ENCODE measurements around the gene INAVA. TPM values are rescaled to one million over a fixed set of nuclear protein-coding genes. Genes with fewer than 3 reads are reported as not detected.

Gene INAVA
- total and polyA plus RNA-seq, 2 experiments from 2014 or later = not detected

- H3K27me3 ChIP-seq (replicated peaks; ENCODE audit: insufficient read depth) = peaks cover 65% of the 10 kb centered on the region
- peak overlapping the region; percentile 32 for H3K4me2 ChIP-seq (ENCODE audit: unreplicated experiment)
- peak; percentile 30 for DNase-seq
- H3K4me3 ChIP-seq = peak overlapping the region; percentile 45; the same call in 1 of the 2 replicates
- no peaks in the 10 kb centered on the region for H3K79me2 ChIP-seq (ENCODE audit: insufficient read depth)
- WGBS, 2 experiments (ENCODE audit: low coverage in 1 of 2, low lambda C conversion rate in 2 of 2, missing lambda C conversion rate in 2 of 2) = 10% methylated on average over 51 to 62 of the region's 66 CpGs
- no peaks in the 10 kb centered on the region for H3K9me2 ChIP-seq (ENCODE audit: insufficient read depth)
- no peaks in the 10 kb centered on the region for H3K4me1 ChIP-seq (ENCODE audit: insufficient read depth)
- H2AFZ ChIP-seq = peak overlapping the region; percentile 41
- TF ChIP-seq EZH2 (IDR thresholded peaks at IDR 0.05; ENCODE audit: insufficient read depth, poor library complexity, severe bottlenecking) (no peak), EZH2phosphoT487 (IDR thresholded peaks at IDR 0.05; ENCODE audit: insufficient read depth, low read depth) (no peak)
- no peak overlapping the region for H3K27ac ChIP-seq
- H3K9ac ChIP-seq = no peak overlapping the region
- H3F3A ChIP-seq (ENCODE audit: insufficient read depth) = no peaks in the 10 kb centered on the region
- no peaks in the 10 kb centered on the region for H3K36me3 ChIP-seq (ENCODE audit: low read depth)
- in situ Hi-C loops (cut with MboI) = no loop called here
- no peaks in the 10 kb centered on the region for H3K9me3 ChIP-seq (ENCODE audit: low read depth)
- no peaks in the 10 kb centered on the region for H4K20me1 ChIP-seq (ENCODE audit: insufficient read depth)
Observed at GRCh38 chr1:200873671-200874397, 20.9 kb upstream of the INAVA start.

GRCh38 chr1:200874694-200875093 lies 20.0 kb upstream of the INAVA start:
- H3K4me2 ChIP-seq (ENCODE audit: unreplicated experiment) = no peak overlapping the region
- no peaks in the 10 kb centered on the region for H3K36me3 ChIP-seq (ENCODE audit: low read depth)
- DNase-seq = no peak
- no peak for TF ChIP-seq EZH2 (IDR thresholded peaks at IDR 0.05; ENCODE audit: insufficient read depth, poor library complexity, severe bottlenecking)
- TF ChIP-seq EZH2phosphoT487 (IDR thresholded peaks at IDR 0.05; ENCODE audit: insufficient read depth, low read depth) = no peak
- no peaks in the 10 kb centered on the region for H3F3A ChIP-seq (ENCODE audit: insufficient read depth)
- no peaks in the 10 kb centered on the region for H3K9me2 ChIP-seq (ENCODE audit: insufficient read depth)
- H3K27ac ChIP-seq = no peak overlapping the region
- H3K9ac ChIP-seq = no peak overlapping the region
- no peaks in the 10 kb centered on the region for H3K4me1 ChIP-seq (ENCODE audit: insufficient read depth)
- no peaks in the 10 kb centered on the region for H3K9me3 ChIP-seq (ENCODE audit: low read depth)
- 72 to 76% methylated on average over 6 of the region's 6 CpGs for WGBS, 2 experiments (ENCODE audit: low coverage in 1 of 2, low lambda C conversion rate in 2 of 2, missing lambda C conversion rate in 2 of 2)
- peaks cover 66% of the 10 kb centered on the region for H3K27me3 ChIP-seq (replicated peaks; ENCODE audit: insufficient read depth)
- no peak overlapping the region for H2AFZ ChIP-seq
- no peaks in the 10 kb centered on the region for H4K20me1 ChIP-seq (ENCODE audit: insufficient read depth)
- in situ Hi-C loops (cut with MboI) = no loop called here
- no peak overlapping the region for H3K4me3 ChIP-seq
- no peaks in the 10 kb centered on the region for H3K79me2 ChIP-seq (ENCODE audit: insufficient read depth)

- no peaks in the 10 kb centered on the region for H3K9me3 ChIP-seq (ENCODE audit: low read depth)
- no peak overlapping the region for H3K4me2 ChIP-seq (ENCODE audit: unreplicated experiment)
- no peaks in the 10 kb centered on the region for H3K79me2 ChIP-seq (ENCODE audit: insufficient read depth)
- in situ Hi-C loops (cut with MboI) = no loop called here
- DNase-seq = no peak
- WGBS, 2 experiments (ENCODE audit: low coverage in 1 of 2, low lambda C conversion rate in 2 of 2, missing lambda C conversion rate in 2 of 2) = 61 to 70% methylated on average over 5 of the region's 5 CpGs
- TF ChIP-seq EZH2phosphoT487 (IDR thresholded peaks at IDR 0.05; ENCODE audit: insufficient read depth, low read depth) = no peak
- TF ChIP-seq EZH2 (IDR thresholded peaks at IDR 0.05; ENCODE audit: insufficient read depth, poor library complexity, severe bottlenecking) = no peak
- H3K9ac ChIP-seq = no peak overlapping the region
- H3K27me3 ChIP-seq (replicated peaks; ENCODE audit: insufficient read depth) = peaks cover 72% of the 10 kb centered on the region
- H3K9me2 ChIP-seq (ENCODE audit: insufficient read depth) = no peaks in the 10 kb centered on the region
- no peaks in the 10 kb centered on the region for H3K36me3 ChIP-seq (ENCODE audit: low read depth)
- H3K4me3 ChIP-seq = no peak overlapping the region
- H4K20me1 ChIP-seq (ENCODE audit: insufficient read depth) = no peaks in the 10 kb centered on the region
- H3K4me1 ChIP-seq (ENCODE audit: insufficient read depth) = no peaks in the 10 kb centered on the region
- H3F3A ChIP-seq (ENCODE audit: insufficient read depth) = no peaks in the 10 kb centered on the region
- H3K27ac ChIP-seq = no peak overlapping the region
- no peak overlapping the region for H2AFZ ChIP-seq
Observed at GRCh38 chr1:200875416-200875815, 19.3 kb upstream of the INAVA start.

GRCh38 chr1:200877010-200877409 lies 17.7 kb upstream of the INAVA start:
- 35 to 36% methylated on average over 3 of the region's 3 CpGs for WGBS, 2 experiments (ENCODE audit: low coverage in 1 of 2, low lambda C conversion rate in 2 of 2, missing lambda C conversion rate in 2 of 2)
- Histone ChIP-seq H3K4me1 (ENCODE audit: insufficient read depth) (no peaks in the 10 kb centered on the region), H3K27ac (no peak overlapping the region), H3K4me2 (ENCODE audit: unreplicated experiment) (no peak overlapping the region), H3K9ac (no peak overlapping the region), H2AFZ (no peak overlapping the region), H3K4me3 (no peak overlapping the region), H3K36me3 (ENCODE audit: low read depth) (no peaks in the 10 kb centered on the region), H3K79me2 (ENCODE audit: insufficient read depth) (no peaks in the 10 kb centered on the region), H3K9me3 (ENCODE audit: low read depth) (no peaks in the 10 kb centered on the region), H3K27me3 (replicated peaks; ENCODE audit: insufficient read depth) (peaks cover 75% of the 10 kb centered on the region), H4K20me1 (ENCODE audit: insufficient read depth) (no peaks in the 10 kb centered on the region), H3F3A (ENCODE audit: insufficient read depth) (no peaks in the 10 kb centered on the region), H3K9me2 (ENCODE audit: insufficient read depth) (no peaks in the 10 kb centered on the region)
- no peak for TF ChIP-seq EZH2phosphoT487 (IDR thresholded peaks at IDR 0.05; ENCODE audit: insufficient read depth, low read depth)
- TF ChIP-seq EZH2 (IDR thresholded peaks at IDR 0.05; ENCODE audit: insufficient read depth, poor library complexity, severe bottlenecking) = no peak
- in situ Hi-C loops (cut with MboI) = no loop called here
- DNase-seq = no peak
